ENCODE results near the gene GAD1.

- TF ChIP-seq CTCF (IDR thresholded peaks at IDR 0.05; ENCODE audit: low read depth, low read length) (no peak), EZH2phosphoT487 (IDR thresholded peaks at IDR 0.05; ENCODE audit: low read depth) (no peak)
Measured at GRCh38 chr2:170831115-170831514, 14.4 kb downstream of the GAD1 start.

Data from OCI-LY3 (cell line).